Measurements from ENCODE around the gene MAU2.

Gene MAU2

GRCh38 chr19:19305696-19306095, 14.9 kb upstream of the MAU2 start:
- TF ChIP-seq, protein P1, sequence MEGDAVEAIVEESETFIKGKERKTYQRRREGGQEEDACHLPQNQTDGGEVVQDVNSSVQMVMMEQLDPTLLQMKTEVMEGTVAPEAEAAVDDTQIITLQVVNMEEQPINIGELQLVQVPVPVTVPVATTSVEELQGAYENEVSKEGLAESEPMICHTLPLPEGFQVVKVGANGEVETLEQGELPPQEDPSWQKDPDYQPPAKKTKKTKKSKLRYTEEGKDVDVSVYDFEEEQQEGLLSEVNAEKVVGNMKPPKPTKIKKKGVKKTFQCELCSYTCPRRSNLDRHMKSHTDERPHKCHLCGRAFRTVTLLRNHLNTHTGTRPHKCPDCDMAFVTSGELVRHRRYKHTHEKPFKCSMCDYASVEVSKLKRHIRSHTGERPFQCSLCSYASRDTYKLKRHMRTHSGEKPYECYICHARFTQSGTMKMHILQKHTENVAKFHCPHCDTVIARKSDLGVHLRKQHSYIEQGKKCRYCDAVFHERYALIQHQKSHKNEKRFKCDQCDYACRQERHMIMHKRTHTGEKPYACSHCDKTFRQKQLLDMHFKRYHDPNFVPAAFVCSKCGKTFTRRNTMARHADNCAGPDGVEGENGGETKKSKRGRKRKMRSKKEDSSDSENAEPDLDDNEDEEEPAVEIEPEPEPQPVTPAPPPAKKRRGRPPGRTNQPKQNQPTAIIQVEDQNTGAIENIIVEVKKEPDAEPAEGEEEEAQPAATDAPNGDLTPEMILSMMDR (IDR thresholded peaks at IDR 0.05), result no peak
- H3K4me3 ChIP-seq (ENCODE audit: low read depth, low read length), result no peak overlapping the region
- H3K4me1 ChIP-seq, result no peaks in the 10 kb centered on the region
- H3K9me3 ChIP-seq (ENCODE audit: control insufficient read depth, low read length), result no peaks in the 10 kb centered on the region
- H3K27me3 ChIP-seq (ENCODE audit: control insufficient read depth, insufficient read depth, low read length), result no peaks in the 10 kb centered on the region
- no peak overlapping the region for H3K4me2 ChIP-seq (ENCODE audit: low read length)
- H3K36me3 ChIP-seq (ENCODE audit: control insufficient read depth, insufficient read depth, low read length), result no peaks in the 10 kb centered on the region
- H3K79me2 ChIP-seq, result peaks cover 16% of the 10 kb centered on the region
- no peak overlapping the region for H3K9ac ChIP-seq
- no peak overlapping the region for H3K27ac ChIP-seq
- no peak overlapping the region for H2AFZ ChIP-seq

- Histone ChIP-seq H3K4me1 (no peaks in the 10 kb centered on the region), H3K79me2 (peaks cover 16% of the 10 kb centered on the region), H3K9me3 (ENCODE audit: control insufficient read depth, low read length) (no peaks in the 10 kb centered on the region), H3K4me3 (ENCODE audit: low read depth, low read length) (no peak overlapping the region), H2AFZ (no peak overlapping the region), H3K27me3 (ENCODE audit: control insufficient read depth, insufficient read depth, low read length) (no peaks in the 10 kb centered on the region), H3K36me3 (ENCODE audit: control insufficient read depth, insufficient read depth, low read length) (no peaks in the 10 kb centered on the region), H3K4me2 (ENCODE audit: low read length) (no peak overlapping the region), H3K27ac (no peak overlapping the region), H3K9ac (no peak overlapping the region)
- TF ChIP-seq, protein P1 (IDR thresholded peaks at IDR 0.05), result no peak
These were observed 14.4 kb upstream of the MAU2 start for GRCh38 chr19:19306191-19306590.

- Histone ChIP-seq H3K27me3 (ENCODE audit: control insufficient read depth, insufficient read depth, low read length) (no peaks in the 10 kb centered on the region), H2AFZ (no peak overlapping the region), H3K27ac (no peak overlapping the region), H3K4me1 (no peaks in the 10 kb centered on the region), H3K4me3 (ENCODE audit: low read depth, low read length) (no peak overlapping the region), H3K9me3 (ENCODE audit: control insufficient read depth, low read length) (no peaks in the 10 kb centered on the region), H3K36me3 (ENCODE audit: control insufficient read depth, insufficient read depth, low read length) (no peaks in the 10 kb centered on the region), H3K79me2 (peaks cover 19% of the 10 kb centered on the region), H3K9ac (no peak overlapping the region), H3K4me2 (ENCODE audit: low read length) (no peak overlapping the region)
- TF ChIP-seq, protein P1 (IDR thresholded peaks at IDR 0.05), result no peak
These were observed 12.3 kb upstream of the MAU2 start for GRCh38 chr19:19308373-19308772.

GRCh38 chr19:19315444-19315843, 5.2 kb upstream of the MAU2 start:
- TF ChIP-seq, protein P1 (IDR thresholded peaks at IDR 0.05), result no peak
- Histone ChIP-seq H3K4me1 (peaks cover 3% of the 10 kb centered on the region), H3K9me3 (ENCODE audit: control insufficient read depth, low read length) (no peaks in the 10 kb centered on the region), H2AFZ (no peak overlapping the region), H3K27ac (no peak overlapping the region), H3K4me2 (ENCODE audit: low read length) (no peak overlapping the region), H3K4me3 (ENCODE audit: low read depth, low read length) (no peak overlapping the region), H3K27me3 (ENCODE audit: control insufficient read depth, insufficient read depth, low read length) (no peaks in the 10 kb centered on the region), H3K9ac (no peak overlapping the region), H3K36me3 (ENCODE audit: control insufficient read depth, insufficient read depth, low read length) (no peaks in the 10 kb centered on the region), H3K79me2 (peaks cover 33% of the 10 kb centered on the region)

- no peak overlapping the region for H3K27ac ChIP-seq
- H3K4me2 ChIP-seq (ENCODE audit: low read length), result no peak overlapping the region
- no peaks in the 10 kb centered on the region for H3K36me3 ChIP-seq (ENCODE audit: control insufficient read depth, insufficient read depth, low read length)
- peaks cover 3% of the 10 kb centered on the region for H3K4me1 ChIP-seq
- no peak overlapping the region for H3K4me3 ChIP-seq (ENCODE audit: low read depth, low read length)
- H3K9me3 ChIP-seq (ENCODE audit: control insufficient read depth, low read length), result no peaks in the 10 kb centered on the region
- no peak overlapping the region for H3K9ac ChIP-seq
- peaks cover 35% of the 10 kb centered on the region for H3K79me2 ChIP-seq
- no peaks in the 10 kb centered on the region for H3K27me3 ChIP-seq (ENCODE audit: control insufficient read depth, insufficient read depth, low read length)
- TF ChIP-seq, protein P1 (IDR thresholded peaks at IDR 0.05), result no peak
- no peak overlapping the region for H2AFZ ChIP-seq
These were observed 4.5 kb upstream of the MAU2 start for GRCh38 chr19:19316082-19316481.
